ENCODE data around the gene PLA2G2F.
A peak's percentile ranks its signal among the peaks of the same experiment; 100 is the strongest.

Gene PLA2G2F

GRCh38 chr1:20168564-20169491 lies 29.7 kb downstream of the PLA2G2F start:
- DNase-seq (no peak), ATAC-seq (no peak)

DNA sequence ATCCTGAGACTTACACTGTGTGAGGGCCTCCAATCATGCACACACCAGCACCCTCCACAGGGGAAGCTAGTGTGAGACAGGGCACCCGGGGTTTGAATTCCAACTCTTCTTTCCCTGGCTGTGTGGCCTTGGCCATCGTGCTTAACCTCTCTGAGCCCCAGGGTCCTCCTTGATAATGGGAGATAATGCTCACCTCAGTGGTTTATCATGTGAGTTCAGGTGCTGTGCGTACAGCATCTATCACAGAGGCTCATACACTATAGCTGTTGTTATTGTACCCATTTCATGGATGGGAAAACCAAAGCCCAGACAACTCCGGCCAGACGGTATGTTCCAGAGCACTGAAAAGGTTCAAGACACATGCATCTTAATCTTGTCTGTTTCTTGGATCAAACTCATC lies 30.8 kb downstream of the PLA2G2F start:
- no peak for DNase-seq
- ATAC-seq: no peak

DNA sequence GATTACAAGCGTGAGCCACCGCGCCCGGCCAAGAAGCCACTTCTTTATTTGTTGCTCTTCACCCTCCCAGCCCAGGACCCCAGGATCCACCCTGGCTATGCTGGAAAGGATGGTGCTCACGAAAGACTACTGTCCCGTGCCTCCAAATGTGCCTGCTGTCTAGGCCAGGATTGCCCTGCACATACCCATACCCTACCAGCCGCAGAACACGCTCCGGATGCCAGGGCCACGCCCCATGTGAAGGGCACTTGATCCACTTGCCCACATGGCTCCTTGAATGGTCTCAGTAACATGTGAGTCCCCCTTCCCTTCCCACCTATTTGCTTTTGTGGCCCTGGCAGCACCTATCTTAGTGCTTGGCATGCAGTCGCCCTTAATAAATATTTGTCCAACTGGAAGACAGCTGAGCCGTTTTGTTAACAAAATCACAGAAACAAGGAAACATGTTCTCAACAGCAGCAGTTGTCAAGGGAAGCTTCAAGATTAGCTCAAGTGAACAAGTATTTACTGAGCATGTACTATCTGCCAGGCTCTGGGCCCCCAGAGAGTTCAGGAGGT lies 33.0 kb downstream of the PLA2G2F start:
- DNase-seq (no peak), ATAC-seq (no peak)

DNA sequence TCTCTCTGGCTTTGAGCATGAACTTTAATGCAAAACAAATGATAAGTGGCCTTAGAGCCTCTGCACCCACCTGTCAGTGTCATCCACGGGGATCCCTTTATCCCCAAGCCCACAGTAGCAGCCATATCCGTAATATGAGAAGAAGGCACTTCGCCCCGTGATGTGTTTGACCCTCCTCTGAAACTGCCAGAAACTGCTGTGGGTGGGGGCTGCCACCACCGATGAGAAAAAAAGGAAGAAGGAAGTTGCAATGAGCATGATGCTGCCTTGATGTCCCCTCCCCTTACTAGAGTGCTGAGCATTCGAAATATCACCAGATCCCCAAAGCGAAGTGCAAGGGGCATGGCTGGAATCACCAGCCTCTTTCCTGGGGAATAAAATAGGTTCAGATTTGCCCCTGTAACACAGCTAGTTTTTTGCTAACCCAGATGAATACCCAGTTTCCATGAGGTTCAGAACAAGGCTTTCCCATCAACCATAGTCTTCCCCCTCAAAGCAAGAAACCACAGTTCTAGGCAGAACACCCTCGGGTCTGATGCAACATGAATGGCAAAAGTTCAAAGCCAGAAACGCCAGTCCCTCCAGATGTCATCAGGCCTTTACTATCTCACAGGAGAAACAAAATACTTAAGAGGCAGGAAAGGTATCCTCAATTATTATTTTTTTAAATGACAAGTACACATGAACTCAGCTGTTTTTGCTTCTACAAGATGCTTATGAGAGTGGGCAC lies 36.0 kb downstream of the PLA2G2F start:
- ATAC-seq: peak; percentile 71
- no peak for DNase-seq

GRCh38 chr1:20178634-20179370 lies 39.7 kb downstream of the PLA2G2F start:
- DNase-seq (no peak), ATAC-seq (no peak)

GRCh38 chr1:20179371-20180128 lies 40.4 kb downstream of the PLA2G2F start:
- ATAC-seq (no peak), DNase-seq (no peak)

GRCh38 chr1:20180129-20180843 lies 41.2 kb downstream of the PLA2G2F start:
- no peak for DNase-seq
- ATAC-seq: peak; percentile 28

DNA sequence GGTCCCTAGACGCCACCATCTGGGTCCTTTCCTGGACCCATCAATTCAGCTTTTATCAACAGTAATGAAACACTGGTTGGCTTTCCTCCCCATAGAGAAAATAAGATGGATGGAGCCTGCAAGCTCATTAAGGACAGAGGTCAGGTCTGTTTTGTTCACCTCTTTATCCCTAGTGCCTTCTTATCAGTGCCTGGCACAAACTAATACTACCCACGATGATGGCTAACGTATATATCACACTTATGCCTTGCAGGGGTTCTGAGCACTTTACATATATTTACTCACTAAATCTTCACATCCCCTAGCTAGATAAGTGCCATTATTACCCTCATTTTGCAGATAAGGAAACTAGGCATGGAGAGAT lies 41.7 kb downstream of the PLA2G2F start:
- ATAC-seq (no peak), DNase-seq (no peak)

GRCh38 chr1:20182415-20182814 lies 43.3 kb downstream of the PLA2G2F start:
- DNase-seq: no peak
- no peak for ATAC-seq

DNA sequence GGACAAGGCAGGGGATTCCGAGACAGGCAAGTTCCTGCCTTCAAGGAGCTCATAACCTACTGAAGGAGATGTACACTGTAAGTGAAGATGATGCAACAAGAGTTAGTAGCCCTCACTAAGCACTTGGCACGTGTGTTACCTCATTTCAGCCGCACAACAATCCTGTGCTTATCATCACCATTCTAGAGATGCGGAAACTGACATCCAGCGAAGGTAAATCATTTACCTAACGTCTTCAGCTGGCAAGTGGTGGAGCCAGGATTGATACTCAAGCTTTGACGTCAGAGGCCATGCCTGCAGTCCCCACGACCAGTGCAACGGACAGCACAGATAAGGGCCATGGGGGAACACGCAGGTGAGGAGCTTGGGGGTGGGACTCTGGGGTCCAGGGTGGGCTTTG lies 43.9 kb downstream of the PLA2G2F start:
- ATAC-seq: no peak
- DNase-seq: no peak

- ATAC-seq: no peak
Measured at GRCh38 chr1:20183616-20184271, 44.6 kb downstream of the PLA2G2F start.

GRCh38 chr1:20184481-20184900 lies 45.4 kb downstream of the PLA2G2F start:
- DNase-seq: no peak
- no peak for ATAC-seq

More at GRCh38 chr1:20183616-20184271, 44.6 kb downstream of the PLA2G2F start:
- no peak for DNase-seq

DNA sequence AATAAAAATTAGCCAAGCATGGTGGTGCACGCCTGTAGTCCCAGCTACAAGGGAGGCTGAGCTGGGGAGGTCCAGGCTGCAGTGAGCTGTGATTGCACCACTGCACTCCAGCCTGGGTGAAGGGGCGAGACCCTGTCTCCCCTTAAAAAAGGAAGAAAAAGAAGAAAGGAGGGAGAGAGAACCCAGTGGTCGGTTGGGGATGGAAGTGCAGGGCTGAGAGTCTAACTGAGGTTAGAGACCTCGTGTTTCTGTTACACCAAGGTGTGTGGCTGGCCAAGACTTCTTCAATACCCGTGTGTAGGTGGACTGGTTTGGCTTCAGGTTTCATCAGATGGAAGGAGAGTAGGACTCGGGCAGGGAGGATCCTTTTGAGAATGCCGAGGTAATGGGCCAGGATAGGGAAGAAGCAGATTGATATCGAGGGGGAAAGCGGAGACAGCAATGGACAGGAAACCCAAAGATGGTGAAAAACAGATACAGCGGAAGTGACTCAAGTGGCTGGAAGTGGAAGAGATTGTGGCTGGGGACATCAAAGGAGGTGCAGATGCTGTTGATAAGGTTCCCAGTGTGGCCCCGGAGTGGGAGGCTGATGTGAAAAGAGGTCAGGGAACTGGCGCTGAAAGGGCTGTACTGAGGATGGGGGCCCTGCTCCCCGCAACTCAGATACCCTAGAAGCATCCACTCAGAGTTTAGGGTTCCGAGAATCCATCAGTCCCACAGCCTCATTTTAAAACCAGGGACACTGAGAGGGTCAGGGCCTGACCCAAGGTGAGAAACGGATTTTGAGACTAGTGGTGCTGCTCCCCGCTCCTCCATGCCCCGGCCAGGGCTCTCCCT lies 46.1 kb downstream of the PLA2G2F start:
- DNase-seq (peak; percentile 77), ATAC-seq (peak; percentile 69)

GRCh38 chr1:20185834-20186782 lies 47.0 kb downstream of the PLA2G2F start, which contains the start of the genes PLA2G2C and UBXN10:
PLA2G2C (minus strand) TSS chr1:20186518; CDS start chr1:20177363, 9,155 bp downstream.
UBXN10 (plus strand) TSS chr1:20186096; CDS start chr1:20190562, 4,466 bp downstream.
- ATAC-seq (peak; percentile 40), DNase-seq (peak; percentile 81)

- peak; percentile 60 for ATAC-seq
- DNase-seq: peak; percentile 51
Measured at GRCh38 chr1:20187103-20187812, 48.1 kb downstream of the PLA2G2F start.

DNA sequence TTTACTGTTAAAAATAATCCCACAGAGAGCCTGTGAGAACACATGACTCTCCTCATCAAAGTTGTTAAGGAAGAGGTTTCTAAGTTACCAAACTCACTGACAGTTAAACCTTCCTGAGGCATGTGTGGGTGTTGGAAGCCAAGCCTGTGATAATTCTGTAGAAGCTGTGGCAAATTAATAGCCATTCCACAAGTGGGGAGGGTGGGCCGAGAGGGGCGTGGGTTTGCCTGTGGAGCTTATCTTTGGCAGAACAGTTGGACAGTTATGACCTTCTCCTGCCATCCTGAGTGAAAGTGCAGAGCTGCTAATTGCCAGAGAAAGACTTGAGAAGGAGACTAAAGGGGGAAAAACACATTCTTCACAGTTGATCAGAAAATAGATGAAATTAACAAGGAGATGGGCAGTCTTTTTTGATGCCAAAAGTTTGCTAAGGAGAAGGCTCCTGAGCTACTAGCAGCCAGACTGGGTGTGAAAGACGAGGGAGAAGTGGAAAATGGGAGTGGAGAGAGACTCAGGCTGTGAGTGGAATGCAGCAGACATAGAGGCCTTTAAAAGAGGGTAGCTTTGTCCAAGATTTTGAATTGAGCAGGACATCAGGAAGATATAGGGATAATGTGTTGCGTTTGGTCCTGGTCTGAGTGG lies 48.8 kb downstream of the PLA2G2F start:
- ATAC-seq: no peak

DNA sequence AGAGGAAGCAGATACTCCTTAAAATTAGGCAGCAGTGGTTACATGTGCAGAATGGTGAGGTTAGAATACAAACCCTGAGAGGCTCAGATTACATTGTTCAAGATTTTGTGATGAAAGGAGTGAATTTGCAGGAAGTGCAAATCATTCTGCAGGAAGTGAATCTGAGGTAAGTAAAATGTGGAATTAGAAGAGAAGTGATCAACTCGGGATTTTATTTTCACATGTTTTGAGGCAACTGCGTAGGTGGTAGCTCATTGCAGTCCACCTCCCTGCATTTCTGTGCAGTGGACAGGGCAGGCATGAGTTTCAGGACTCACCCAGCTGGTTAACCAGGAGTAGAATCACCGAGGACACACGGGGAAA lies 49.3 kb downstream of the PLA2G2F start:
- no peak for ATAC-seq
- no peak for DNase-seq

More for the DNA sequence above, 48.8 kb downstream of the PLA2G2F start:
- DNase-seq: no peak

Measured in stimulated activated naive CD8-positive, alpha-beta T cell treated with anti-CD3 and anti-CD28 coated beads, Interleukin-15, Interleukin-2, amounts not matched to agents 100 U/mL and 50 U/mL, for 24 hours (primary cell).